Fibroblast of lung (primary cell): ENCODE data around the gene MAT2A. TPM values are rescaled to one million over a fixed set of nuclear protein-coding genes. Genes with fewer than 3 reads are reported as not detected.

Experiments
- DNase-seq, 2 donors: peaks; one replicate each; pipeline versions ENCODE4 v3.0.0 to v3.0.0-alpha.2; 2010; ENCODE audit warnings: low read depth in 2 of 2
- H2AFZ ChIP-seq: 2 replicates; pipeline ENCODE4 v1.5.1; 2012; ENCODE audit warnings: low read length, control low read depth, inconsistent platforms
- H3K27ac ChIP-seq: 2 replicates; pipeline ENCODE4 v1.5.1; 2011; ENCODE audit warnings: low read length, control low read depth; ENCODE audit not compliant: insufficient read depth
- H3K27me3 ChIP-seq: 2 replicates; pipeline ENCODE4 v1.5.1; 2011; ENCODE audit warnings: mild to moderate bottlenecking, low read length; ENCODE audit not compliant: control insufficient read depth, insufficient read depth
- H3K36me3 ChIP-seq: 2 replicates; pipeline ENCODE4 v1.5.1; 2011; ENCODE audit warnings: low read length; ENCODE audit not compliant: control insufficient read depth, insufficient read depth
- H3K4me1 ChIP-seq: 2 replicates; pipeline ENCODE4 v1.5.1; 2011; ENCODE audit warnings: low read length; ENCODE audit not compliant: control insufficient read depth, insufficient read depth; ENCODE audit errors: extremely low read depth
- H3K4me2 ChIP-seq: 2 replicates; pipeline ENCODE4 v1.5.1; 2011; ENCODE audit warnings: low read length, control low read depth; ENCODE audit not compliant: insufficient read depth; ENCODE audit errors: extremely low read depth
- H3K4me3 ChIP-seq, 4 experiments: fragments of 200-600 bp in 1 of 4; sonication (generic) in 1 of 4; replicated peaks in 1 of 4; 2 replicates each; pipeline ENCODE4 v1.5.1; 2011 to 2016; ENCODE audit warnings: low read length in 4 of 4, low read depth in 3 of 4, mild to moderate bottlenecking in 3 of 4, control low read depth in 2 of 4, inconsistent platforms in 1 of 4, mixed read lengths in 1 of 4; ENCODE audit not compliant: insufficient read depth in 1 of 4; ENCODE audit errors: control extremely low read depth in 1 of 4
- H3K79me2 ChIP-seq: 2 replicates; pipeline ENCODE4 v1.5.1; 2012; ENCODE audit warnings: mild to moderate bottlenecking, low read length, inconsistent platforms; ENCODE audit not compliant: control insufficient read depth, insufficient read depth
- H3K9ac ChIP-seq: 2 replicates; pipeline ENCODE4 v1.5.1; 2011; ENCODE audit warnings: mild to moderate bottlenecking, low read length, control low read depth; ENCODE audit not compliant: insufficient read depth
- H3K9me3 ChIP-seq: 2 replicates; pipeline ENCODE4 v1.5.1; 2012; ENCODE audit warnings: low read depth, low read length; ENCODE audit not compliant: control insufficient read depth, insufficient read depth
- H4K20me1 ChIP-seq: 2 replicates; pipeline ENCODE4 v1.5.1; 2011; ENCODE audit warnings: low read length; ENCODE audit not compliant: control insufficient read depth, insufficient read depth; ENCODE audit errors: extremely low read depth
- EZH2 ChIP-seq: IDR thresholded peaks from 2 replicates; pipeline ENCODE4 v1.5.1; 2012; ENCODE audit warnings: low read length, control low read depth, mild to moderate bottlenecking; ENCODE audit errors: missing control alignments
- polyA plus RNA-seq, 2 donors: library from polyadenylated mRNA; depleted of rRNA in 1 of 2; stranded (reverse) in 1 of 2; unstranded in 1 of 2; fragments of >200 nt; gene quantifications; 2 replicates each; pipeline ENCODE4 v1.2.1, GENCODE V29; 2011 to 2012; ENCODE audit warnings: missing spikeins in 1 of 2
- total RNA-seq: library from RNA; depleted of rRNA; stranded (reverse); fragments of >200 nt; gene quantifications from 2 replicates; pipeline ENCODE4 v1.2.1, GENCODE V29; 2014
- TF ChIP-seq, protein P1 (sequence below), 2 donors: IDR thresholded peaks in 1 of 2; conservative IDR thresholded peaks in 1 of 2; 1 replicate in 1 of 2; 2 replicates in 1 of 2; pipeline ENCODE4 v1.5.1; 2011 to 2012; ENCODE audit warnings: low read length in 2 of 2, control low read depth in 1 of 2, inconsistent platforms in 1 of 2, low read depth in 1 of 2, mild to moderate bottlenecking in 1 of 2

Gene MAT2A
- total and polyA plus RNA-seq, 2 donors (not counting 1 experiment from before 2014, with no cell fraction given): 270 to 334 TPM

DNA sequence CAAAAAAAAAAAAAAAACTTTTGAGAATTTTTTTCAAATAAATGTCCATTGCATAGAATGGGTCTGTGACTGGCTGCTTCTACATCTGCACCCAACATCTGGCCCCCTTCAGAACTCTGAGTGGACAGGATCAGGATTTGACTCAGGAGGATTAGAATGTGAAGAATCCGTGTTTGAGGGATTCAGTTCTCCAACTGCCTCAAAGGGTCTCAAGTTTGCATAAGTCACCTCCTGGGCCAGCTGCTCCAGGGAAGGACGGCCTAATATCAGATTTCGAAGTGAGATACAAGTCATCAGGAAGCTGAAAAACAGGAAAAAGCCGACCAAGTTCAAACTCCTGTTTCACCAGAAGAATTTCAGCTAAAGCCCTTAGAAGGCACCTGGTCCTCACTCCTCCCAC is 10.9 kb downstream of the MAT2A start:
- Histone ChIP-seq H3K4me3 (no peak overlapping the region), H3K79me2 (no peaks in the 10 kb centered on the region), H4K20me1 (no peaks in the 10 kb centered on the region), H3K9ac (no peak overlapping the region), H3K36me3 (peaks cover 13% of the 10 kb centered on the region), H2AFZ (no peak overlapping the region), H3K27me3 (no peaks in the 10 kb centered on the region), H3K4me2 (peak overlapping the region; percentile 13), H3K27ac (peak overlapping the region; percentile 58), H3K9me3 (no peaks in the 10 kb centered on the region), H3K4me1 (peaks cover 11% of the 10 kb centered on the region)
- no peak for TF ChIP-seq EZH2
- TF ChIP-seq, protein P1, sequence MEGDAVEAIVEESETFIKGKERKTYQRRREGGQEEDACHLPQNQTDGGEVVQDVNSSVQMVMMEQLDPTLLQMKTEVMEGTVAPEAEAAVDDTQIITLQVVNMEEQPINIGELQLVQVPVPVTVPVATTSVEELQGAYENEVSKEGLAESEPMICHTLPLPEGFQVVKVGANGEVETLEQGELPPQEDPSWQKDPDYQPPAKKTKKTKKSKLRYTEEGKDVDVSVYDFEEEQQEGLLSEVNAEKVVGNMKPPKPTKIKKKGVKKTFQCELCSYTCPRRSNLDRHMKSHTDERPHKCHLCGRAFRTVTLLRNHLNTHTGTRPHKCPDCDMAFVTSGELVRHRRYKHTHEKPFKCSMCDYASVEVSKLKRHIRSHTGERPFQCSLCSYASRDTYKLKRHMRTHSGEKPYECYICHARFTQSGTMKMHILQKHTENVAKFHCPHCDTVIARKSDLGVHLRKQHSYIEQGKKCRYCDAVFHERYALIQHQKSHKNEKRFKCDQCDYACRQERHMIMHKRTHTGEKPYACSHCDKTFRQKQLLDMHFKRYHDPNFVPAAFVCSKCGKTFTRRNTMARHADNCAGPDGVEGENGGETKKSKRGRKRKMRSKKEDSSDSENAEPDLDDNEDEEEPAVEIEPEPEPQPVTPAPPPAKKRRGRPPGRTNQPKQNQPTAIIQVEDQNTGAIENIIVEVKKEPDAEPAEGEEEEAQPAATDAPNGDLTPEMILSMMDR (conservative IDR thresholded peaks at IDR 0.05 in 1 of 2, IDR thresholded peaks at IDR 0.05 in 1 of 2; ENCODE audit: low read depth in 1 of 2, low read length in 2 of 2): no peak
- DNase-seq: peak; percentile 95 to 97

DNA sequence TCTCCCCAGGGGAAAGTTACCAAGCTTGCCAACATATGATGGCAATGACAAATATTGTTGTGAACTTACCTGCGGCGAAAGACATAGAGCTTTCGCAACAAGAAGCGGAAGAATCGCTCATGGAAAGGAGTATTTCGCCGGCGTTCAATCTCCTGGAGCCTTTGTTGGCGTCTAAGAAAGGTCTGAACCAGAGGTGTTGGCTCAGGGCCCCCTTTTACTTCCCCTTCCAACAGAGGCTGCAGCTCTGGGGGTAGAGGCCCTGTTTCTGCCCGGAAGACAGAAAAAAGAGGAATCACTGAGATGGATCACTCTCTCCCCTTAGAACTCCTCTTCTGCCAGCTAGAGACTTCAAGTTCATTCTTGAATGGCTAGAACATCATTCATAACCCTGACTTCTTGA is 11.5 kb downstream of the MAT2A start:
- H3K4me3 ChIP-seq: no peak overlapping the region
- H3K36me3 ChIP-seq: peaks cover 16% of the 10 kb centered on the region
- H3K27ac ChIP-seq: peak overlapping the region; percentile 58
- H3K79me2 ChIP-seq: no peaks in the 10 kb centered on the region
- H3K9me3 ChIP-seq: no peaks in the 10 kb centered on the region
- H4K20me1 ChIP-seq: no peaks in the 10 kb centered on the region
- H3K27me3 ChIP-seq: no peaks in the 10 kb centered on the region
- H3K4me1 ChIP-seq: peaks cover 11% of the 10 kb centered on the region
- no peak overlapping the region for H3K9ac ChIP-seq
- TF ChIP-seq, protein P1 (conservative IDR thresholded peaks at IDR 0.05 in 1 of 2, IDR thresholded peaks at IDR 0.05 in 1 of 2; ENCODE audit: low read depth in 1 of 2, low read length in 2 of 2): no peak
- no peak for TF ChIP-seq EZH2
- H3K4me2 ChIP-seq: no peak overlapping the region
- DNase-seq: no peak
- H2AFZ ChIP-seq: no peak overlapping the region

DNA sequence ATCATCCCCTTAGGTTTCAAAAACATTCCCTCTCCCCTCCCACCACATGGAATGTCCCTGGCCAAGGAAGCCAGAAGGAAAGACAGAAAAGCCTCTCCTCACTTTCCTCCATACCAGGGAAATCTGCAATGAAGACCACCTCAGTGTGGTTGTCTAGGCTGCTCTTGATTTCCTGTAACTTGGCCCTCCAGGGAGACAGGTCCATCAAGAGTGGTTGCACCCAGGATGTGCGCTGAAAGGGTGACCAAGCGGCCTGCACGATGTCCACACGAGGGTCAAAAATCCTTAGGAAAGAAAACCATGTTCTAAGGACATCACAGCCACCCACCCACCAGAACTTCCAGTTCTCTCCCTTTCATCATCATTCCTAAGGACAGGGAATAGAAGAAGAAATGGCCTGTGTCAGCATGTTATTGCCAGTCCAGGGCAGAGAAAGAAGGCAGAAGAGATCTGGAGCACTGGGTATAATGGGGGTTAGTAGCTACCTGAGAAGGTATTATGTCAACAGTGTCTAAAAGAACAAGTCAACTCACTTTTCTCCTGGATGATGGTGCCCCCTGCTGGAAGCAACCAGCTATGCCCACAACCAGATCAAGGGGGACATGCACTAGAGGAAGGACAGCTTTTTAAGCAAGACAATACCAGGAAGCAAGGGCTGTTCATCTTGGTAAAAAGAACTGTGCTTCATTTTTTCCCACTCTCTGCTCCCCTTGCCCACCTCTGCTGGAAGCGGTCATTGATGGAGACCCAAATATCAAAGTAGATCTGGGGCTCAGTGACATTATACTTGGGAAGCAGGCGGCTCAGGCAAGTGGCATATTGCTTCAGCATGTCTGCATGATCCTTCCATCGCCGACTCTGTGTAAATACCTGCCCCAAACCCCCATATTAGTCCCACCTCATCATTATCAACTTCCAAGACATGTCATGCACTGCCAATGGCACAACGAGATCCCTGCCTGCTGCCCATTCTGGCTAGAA is 13.0 kb downstream of the MAT2A start:
- Histone ChIP-seq H3K4me1 (peaks cover 11% of the 10 kb centered on the region), H3K36me3 (peaks cover 20% of the 10 kb centered on the region), H3K4me2 (no peak overlapping the region), H3K27me3 (no peaks in the 10 kb centered on the region), H3K9me3 (no peaks in the 10 kb centered on the region), H2AFZ (no peak overlapping the region), H3K79me2 (no peaks in the 10 kb centered on the region), H3K9ac (no peak overlapping the region), H3K4me3 (no peak overlapping the region), H3K27ac (no peak overlapping the region), H4K20me1 (no peaks in the 10 kb centered on the region)
- peak; percentile 49 to 79 for DNase-seq
- TF ChIP-seq, protein P1 (conservative IDR thresholded peaks at IDR 0.05 in 1 of 2, IDR thresholded peaks at IDR 0.05 in 1 of 2; ENCODE audit: low read depth in 1 of 2, low read length in 2 of 2): peak; percentile 93 to 96
- TF ChIP-seq EZH2: no peak
